ENCODE data around the gene TM6SF1. TPM values are rescaled to one million over a fixed set of nuclear protein-coding genes. Genes with fewer than 3 reads are reported as not detected.
"Not testable (repeated sequence)": the region's sequence is repeated elsewhere in the genome, so short reads cannot be mapped to it uniquely, and the experiment has no call there.

The TM6SF1 gene
- total RNA-seq, 1 experiment from 2014 or later, result not detected

DNA sequence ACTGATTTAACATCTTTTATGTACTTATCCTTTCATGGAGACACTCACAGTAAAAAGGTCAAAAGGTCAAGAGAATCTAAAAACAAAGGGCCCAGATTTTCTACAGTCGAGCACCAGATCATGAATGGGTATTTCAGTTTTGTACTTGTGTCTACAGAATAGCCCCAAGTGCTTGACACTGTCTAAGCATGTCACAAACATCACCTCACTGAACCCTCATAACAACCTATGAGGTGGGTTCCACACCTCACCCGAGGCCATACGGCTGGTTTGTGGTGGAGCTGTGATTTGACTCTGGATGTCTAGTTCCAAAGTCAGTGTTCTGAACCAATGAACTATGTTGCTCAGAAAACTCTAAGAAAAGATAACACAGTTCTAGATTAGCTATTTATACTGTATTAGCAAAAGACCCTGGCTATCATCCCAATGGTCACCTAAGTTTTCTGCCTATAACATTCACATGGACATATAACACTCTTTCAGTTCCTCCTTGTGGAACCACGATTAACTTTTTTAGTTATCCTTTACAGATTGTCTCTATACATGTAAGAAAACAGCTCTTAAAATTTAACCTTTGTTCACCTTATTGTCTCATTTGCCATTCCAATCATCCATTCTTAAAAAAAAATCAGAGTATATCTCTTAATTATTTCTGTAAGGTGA lies 25.5 kb downstream of the TM6SF1 start:
- intact Hi-C loops (cut with micrococcal nuclease; ENCODE audit: unreplicated experiment), result no loop called here
- Histone ChIP-seq H3K4me3 (ENCODE audit: low read depth, low read length) (no peak overlapping the region), H3K36me3 (ENCODE audit: control insufficient read depth, insufficient read depth, low read length) (no peaks in the 10 kb centered on the region), H3K9me3 (no peaks in the 10 kb centered on the region), H3K27me3 (replicated peaks; ENCODE audit: control insufficient read depth, insufficient read depth, low read length) (no peaks in the 10 kb centered on the region), H3K4me1 (no peaks in the 10 kb centered on the region)
- TF ChIP-seq, protein P1, sequence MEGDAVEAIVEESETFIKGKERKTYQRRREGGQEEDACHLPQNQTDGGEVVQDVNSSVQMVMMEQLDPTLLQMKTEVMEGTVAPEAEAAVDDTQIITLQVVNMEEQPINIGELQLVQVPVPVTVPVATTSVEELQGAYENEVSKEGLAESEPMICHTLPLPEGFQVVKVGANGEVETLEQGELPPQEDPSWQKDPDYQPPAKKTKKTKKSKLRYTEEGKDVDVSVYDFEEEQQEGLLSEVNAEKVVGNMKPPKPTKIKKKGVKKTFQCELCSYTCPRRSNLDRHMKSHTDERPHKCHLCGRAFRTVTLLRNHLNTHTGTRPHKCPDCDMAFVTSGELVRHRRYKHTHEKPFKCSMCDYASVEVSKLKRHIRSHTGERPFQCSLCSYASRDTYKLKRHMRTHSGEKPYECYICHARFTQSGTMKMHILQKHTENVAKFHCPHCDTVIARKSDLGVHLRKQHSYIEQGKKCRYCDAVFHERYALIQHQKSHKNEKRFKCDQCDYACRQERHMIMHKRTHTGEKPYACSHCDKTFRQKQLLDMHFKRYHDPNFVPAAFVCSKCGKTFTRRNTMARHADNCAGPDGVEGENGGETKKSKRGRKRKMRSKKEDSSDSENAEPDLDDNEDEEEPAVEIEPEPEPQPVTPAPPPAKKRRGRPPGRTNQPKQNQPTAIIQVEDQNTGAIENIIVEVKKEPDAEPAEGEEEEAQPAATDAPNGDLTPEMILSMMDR (IDR thresholded peaks at IDR 0.05; ENCODE audit: insufficient read depth in 1 of 2, low read depth in 1 of 2, low read length in 1 of 2, severe bottlenecking in 1 of 2, unreplicated experiment in 1 of 2), result no peak
- Mint-ChIP-seq H3K27ac (ENCODE audit: unreplicated experiment) (no peak overlapping the region), H3K4me1 (ENCODE audit: low read depth, unreplicated experiment) (no peaks in the 10 kb centered on the region), H3K9me3 (ENCODE audit: unreplicated experiment) (no peaks in the 10 kb centered on the region), H3K36me3 (ENCODE audit: insufficient read depth, unreplicated experiment) (no peaks in the 10 kb centered on the region), H3K27me3 (ENCODE audit: insufficient read depth, unreplicated experiment) (no peaks in the 10 kb centered on the region), H3K4me3 (ENCODE audit: unreplicated experiment) (no peak overlapping the region)
- POLR2A ChIA-PET, result no interaction called here
- no TSS peak for BruUV-seq (replicated peaks)
- CTCF ChIA-PET, result no interaction called here
- no peak for DNase-seq

DNA sequence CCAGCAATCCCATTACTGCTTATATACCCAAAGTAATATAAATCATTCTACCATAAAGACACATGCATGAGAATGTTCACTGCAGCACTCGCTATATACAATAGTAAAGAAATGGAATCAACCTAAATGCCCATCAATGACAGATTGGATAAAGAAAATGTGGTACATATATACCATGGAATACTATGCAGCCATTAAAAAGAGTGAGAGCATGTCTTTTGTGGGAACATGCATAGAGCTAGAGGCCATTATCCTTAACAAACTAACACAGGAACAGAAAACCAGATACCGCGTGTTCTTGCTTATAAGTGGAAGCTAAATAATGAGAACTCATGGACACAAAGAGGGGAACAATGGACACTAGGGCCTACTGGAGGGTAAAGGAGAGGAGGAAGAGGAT lies 34.7 kb downstream of the TM6SF1 start:
- H3K27me3 Mint-ChIP-seq (ENCODE audit: insufficient read depth, unreplicated experiment); H3K36me3 Mint-ChIP-seq (ENCODE audit: insufficient read depth, unreplicated experiment); H3K9me3 ChIP-seq; intact Hi-C loops (cut with micrococcal nuclease; ENCODE audit: unreplicated experiment); DNase-seq; POLR2A ChIA-PET; H3K27ac Mint-ChIP-seq (ENCODE audit: unreplicated experiment); H3K4me1 ChIP-seq; H3K27me3 ChIP-seq (replicated peaks; ENCODE audit: control insufficient read depth, insufficient read depth, low read length); BruUV-seq (replicated peaks); H3K36me3 ChIP-seq (ENCODE audit: control insufficient read depth, insufficient read depth, low read length); H3K9me3 Mint-ChIP-seq (ENCODE audit: unreplicated experiment); H3K4me1 Mint-ChIP-seq (ENCODE audit: low read depth, unreplicated experiment); CTCF ChIA-PET; H3K4me3 Mint-ChIP-seq (ENCODE audit: unreplicated experiment); H3K4me3 ChIP-seq (ENCODE audit: low read depth, low read length): not testable (repeated sequence)

DNA sequence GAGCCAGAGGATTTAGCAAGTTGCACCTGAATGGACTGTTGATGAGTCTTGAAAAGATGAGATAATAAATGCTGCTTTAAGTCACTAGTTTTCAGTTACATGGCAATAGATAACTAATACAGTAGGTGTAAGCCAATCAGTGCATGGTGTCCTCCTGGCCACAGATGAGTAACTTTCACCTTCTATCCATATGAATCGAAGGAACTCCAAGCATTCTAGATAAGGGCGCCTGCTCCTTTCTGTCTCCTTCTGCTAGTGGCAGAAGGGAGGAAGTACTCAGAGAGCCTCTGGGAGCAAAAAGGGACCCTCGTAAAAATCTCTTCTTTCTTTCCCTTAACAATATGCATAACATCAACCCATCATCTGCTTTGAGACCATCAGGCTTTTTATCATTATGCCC lies 37.3 kb downstream of the TM6SF1 start:
- Histone ChIP-seq H3K9me3 (no peaks in the 10 kb centered on the region), H3K36me3 (ENCODE audit: control insufficient read depth, insufficient read depth, low read length) (no peaks in the 10 kb centered on the region), H3K4me3 (ENCODE audit: low read depth, low read length) (no peak overlapping the region), H3K4me1 (no peaks in the 10 kb centered on the region), H3K27me3 (replicated peaks; ENCODE audit: control insufficient read depth, insufficient read depth, low read length) (no peaks in the 10 kb centered on the region)
- intact Hi-C loops (cut with micrococcal nuclease; ENCODE audit: unreplicated experiment), result no loop called here
- Mint-ChIP-seq H3K4me3 (ENCODE audit: unreplicated experiment) (no peak overlapping the region), H3K36me3 (ENCODE audit: insufficient read depth, unreplicated experiment) (no peaks in the 10 kb centered on the region), H3K4me1 (ENCODE audit: low read depth, unreplicated experiment) (no peaks in the 10 kb centered on the region), H3K27me3 (ENCODE audit: insufficient read depth, unreplicated experiment) (no peaks in the 10 kb centered on the region), H3K27ac (ENCODE audit: unreplicated experiment) (no peak overlapping the region), H3K9me3 (ENCODE audit: unreplicated experiment) (no peaks in the 10 kb centered on the region)
- ChIA-PET POLR2A (no interaction called here), CTCF (no interaction called here)
- TF ChIP-seq, protein P1 (IDR thresholded peaks at IDR 0.05; ENCODE audit: insufficient read depth in 1 of 2, low read depth in 1 of 2, low read length in 1 of 2, severe bottlenecking in 1 of 2, unreplicated experiment in 1 of 2), result no peak
- no TSS peak for BruUV-seq (replicated peaks)
- no peak for DNase-seq

DNA sequence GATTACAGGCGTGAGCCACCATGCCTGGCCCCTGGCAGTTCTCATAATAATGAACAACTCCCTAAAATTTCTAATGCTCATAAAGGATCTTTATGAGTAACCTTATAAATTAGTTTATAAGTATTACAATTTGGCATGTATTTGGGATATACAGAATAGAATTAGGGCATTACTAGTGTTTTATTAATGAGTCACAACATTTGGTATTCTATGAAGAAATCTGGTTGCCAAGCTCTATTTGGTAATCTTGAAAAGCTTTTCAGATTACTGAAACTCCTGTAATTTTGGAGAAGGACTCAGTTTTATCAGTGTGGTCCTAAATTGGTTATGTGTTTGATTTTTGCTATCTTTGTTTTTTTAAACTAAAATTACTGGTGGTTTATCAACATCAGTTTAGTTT lies 45.8 kb downstream of the TM6SF1 start:
- ChIA-PET CTCF (no interaction called here), POLR2A (no interaction called here)
- Mint-ChIP-seq H3K9me3 (ENCODE audit: unreplicated experiment) (no peaks in the 10 kb centered on the region), H3K4me1 (ENCODE audit: low read depth, unreplicated experiment) (no peaks in the 10 kb centered on the region), H3K27me3 (ENCODE audit: insufficient read depth, unreplicated experiment) (no peaks in the 10 kb centered on the region), H3K36me3 (ENCODE audit: insufficient read depth, unreplicated experiment) (peaks cover 14% of the 10 kb centered on the region), H3K27ac (ENCODE audit: unreplicated experiment) (no peak overlapping the region), H3K4me3 (ENCODE audit: unreplicated experiment) (no peak overlapping the region)
- intact Hi-C loops (cut with micrococcal nuclease; ENCODE audit: unreplicated experiment), result no loop called here
- Histone ChIP-seq H3K9me3 (no peaks in the 10 kb centered on the region), H3K36me3 (ENCODE audit: control insufficient read depth, insufficient read depth, low read length) (no peaks in the 10 kb centered on the region), H3K27me3 (replicated peaks; ENCODE audit: control insufficient read depth, insufficient read depth, low read length) (no peaks in the 10 kb centered on the region), H3K4me1 (no peaks in the 10 kb centered on the region), H3K4me3 (ENCODE audit: low read depth, low read length) (no peak overlapping the region)
- no TSS peak for BruUV-seq (replicated peaks)
- no peak for DNase-seq
- TF ChIP-seq, protein P1 (IDR thresholded peaks at IDR 0.05; ENCODE audit: insufficient read depth in 1 of 2, low read depth in 1 of 2, low read length in 1 of 2, severe bottlenecking in 1 of 2, unreplicated experiment in 1 of 2), result no peak
